K562 (cell line): ENCODE measurements around the gene CHRNA3. TPM values are rescaled to one million over a fixed set of nuclear protein-coding genes. Genes with fewer than 3 reads are reported as not detected.

Experiments used
- ATAC-seq: fragments of 200-7000 bp; cut with Tn5 transposase; 3 replicates; pipeline ENCODE4 v1.9.1; 2020; ENCODE audit warnings: moderate library complexity
- BruUV-seq: library from RNA; stranded (reverse); fragments of 400-500 nt; replicated peaks from 2 replicates; lab custom pipeline; 2021; lab: Mats Ljungman, UMichigan
- CTCF ChIA-PET: fragments of 300-600 bp; formaldehyde crosslinking; extraction: SDS; loops from one replicate; lab custom pipeline; 2021; ENCODE audit warnings: low intra/inter-chr PET ratio; lab: Yijun Ruan, JAX
- POLR2A ChIA-PET: fragments of 300-600, 350-650 bp; sonication (Branson Sonifier 250); formaldehyde crosslinking; extraction: SDS; loops from one replicate; lab custom pipeline; 2021; ENCODE audit warnings: antibody characterized with exemption, inconsistent platforms; lab: Yijun Ruan, JAX
- DNase-seq, 4 experiments: peaks; one replicate each; pipeline versions ENCODE4 v3.0.0 to v3.0.0-alpha.2; 2011 to 2018; ENCODE audit warnings: low spot score in 3 of 4, mixed read lengths in 3 of 4; ENCODE audit errors: extremely low read depth in 1 of 4
- FAIRE-seq: peaks from 2 replicates; lab custom pipeline; 2011; peaks lifted over from hg19 to GRCh38; lab: Jason Lieb, UNC
- H2AFZ ChIP-seq: 2 replicates; pipeline ENCODE4 v1.6.0; 2011; ENCODE audit warnings: low read depth, low read length, control low read depth, inconsistent platforms
- H3K27ac ChIP-seq: fragments of 200-600 bp; 3 replicates; pipeline ENCODE4 v1.8.0; 2011; ENCODE audit warnings: low read depth, mild to moderate bottlenecking, control low read depth, inconsistent platforms, low read length, moderate library complexity, mixed read lengths; ENCODE audit errors: extremely low read depth
- H3K27me3 ChIP-seq, 2 experiments: fragments of 300-600 bp in 1 of 2; 2 replicates in 1 of 2; 3 replicates in 1 of 2; pipeline versions ENCODE4 v1.6.0 to v1.8.0; 2011; ENCODE audit warnings: inconsistent platforms in 2 of 2, low read length in 2 of 2, mild to moderate bottlenecking in 1 of 2, mixed read lengths in 1 of 2, moderate library complexity in 1 of 2; ENCODE audit not compliant: control insufficient read depth in 2 of 2, insufficient read depth in 2 of 2
- H3K36me3 ChIP-seq: fragments of 300-600 bp; 3 replicates; pipeline ENCODE4 v1.8.0; 2011; ENCODE audit warnings: mild to moderate bottlenecking, low read length, inconsistent platforms; ENCODE audit not compliant: control insufficient read depth, insufficient read depth
- H3K4me1 ChIP-seq, 2 experiments: fragments of 200-600 bp in 1 of 2; replicated peaks in 1 of 2; 2 replicates in 1 of 2; 3 replicates in 1 of 2; pipeline versions ENCODE4 v1.5.1 to v1.8.0; 2011; ENCODE audit warnings: inconsistent platforms in 2 of 2, low read length in 2 of 2, mild to moderate bottlenecking in 1 of 2, mixed read lengths in 1 of 2, moderate library complexity in 1 of 2; ENCODE audit not compliant: control insufficient read depth in 2 of 2, insufficient read depth in 2 of 2
- H3K4me2 ChIP-seq: 2 replicates; pipeline ENCODE4 v1.6.1; 2011; ENCODE audit warnings: low read length, control low read depth, inconsistent platforms, mixed read lengths; ENCODE audit not compliant: insufficient read depth
- H3K4me3 ChIP-seq: fragments of 200-600 bp; sonication (generic), shearing (Covaris generic); 2 replicates; pipeline ENCODE4 v1.5.1; 2016; ENCODE audit warnings: control low read depth, inconsistent platforms
- H3K79me2 ChIP-seq: fragments of 200-600 bp; 3 replicates; pipeline ENCODE4 v1.8.0; 2011; ENCODE audit warnings: low read length, inconsistent platforms; ENCODE audit not compliant: control insufficient read depth, insufficient read depth
- H3K9ac ChIP-seq, 2 experiments: 2 replicates each; pipeline versions ENCODE4 v1.6.0 to v1.6.1; 2011; ENCODE audit warnings: low read depth in 2 of 2, low read length in 2 of 2, control low read depth in 1 of 2, inconsistent platforms in 1 of 2, mild to moderate bottlenecking in 1 of 2, mixed read lengths in 1 of 2; ENCODE audit not compliant: insufficient read depth in 1 of 2
- H3K9me1 ChIP-seq: one replicate; pipeline ENCODE4 v1.6.0; 2011; ENCODE audit warnings: inconsistent platforms, mild to moderate bottlenecking, low read length, moderate library complexity; ENCODE audit not compliant: control insufficient read depth, insufficient read depth
- H3K9me3 ChIP-seq: replicated peaks from 2 replicates; pipeline ENCODE4 v1.5.1; 2011; ENCODE audit warnings: low read depth, low read length, inconsistent platforms; ENCODE audit not compliant: control insufficient read depth, insufficient read depth
- H4K20me1 ChIP-seq: replicated peaks from 2 replicates; pipeline ENCODE4 v1.6.1; 2011; ENCODE audit warnings: low read length, inconsistent platforms, mixed read lengths; ENCODE audit not compliant: control insufficient read depth, insufficient read depth
- EGR1 ChIP-seq: fragments of 450-650 bp; conservative IDR thresholded peaks from 2 replicates; pipeline ENCODE4 v1.6.1; 2017; ENCODE audit warnings: mild to moderate bottlenecking
- HDGF ChIP-seq: fragments of 450-650 bp; IDR thresholded peaks from 2 replicates; pipeline ENCODE4 v1.6.1; 2016
- MAFF ChIP-seq: IDR thresholded peaks from 2 replicates; pipeline ENCODE4 v1.6.1; 2012; ENCODE audit warnings: low read length, improper control_type of control experiment
- MECOM ChIP-seq: fragments of 250-450 bp; sonication (Bioruptor Pico); IDR thresholded peaks from 2 replicates; pipeline ENCODE4 v1.8.0; 2022; ENCODE audit warnings: inconsistent platforms
- NONO ChIP-seq, 2 experiments: fragments of 200-400 bp in 1 of 2; fragments of 450-650 bp in 1 of 2; formaldehyde crosslinking in 1 of 2; IDR thresholded peaks; 2 replicates each; pipeline ENCODE4 v1.6.1; 2017; ENCODE audit warnings: low read depth in 2 of 2, mild to moderate bottlenecking in 2 of 2, moderate library complexity in 2 of 2, low read length in 1 of 2
- POLR2B ChIP-seq: fragments of 450-650 bp; IDR thresholded peaks from 2 replicates; pipeline ENCODE4 v1.6.1; 2018; ENCODE audit warnings: low read depth; ENCODE audit not compliant: partially characterized antibody
- XRCC5 ChIP-seq: fragments of 200-400 bp; formaldehyde crosslinking; IDR thresholded peaks from 2 replicates; pipeline ENCODE4 v1.6.1; 2017; ENCODE audit warnings: low read depth, mild to moderate bottlenecking, low read length
- ZNF551 ChIP-seq: fragments of 250-450 bp; sonication (Bioruptor Pico); IDR thresholded peaks from 2 replicates; pipeline ENCODE4 v1.5.0; 2021; ENCODE audit warnings: mild to moderate bottlenecking, moderate library complexity
- ZZZ3 ChIP-seq: fragments of 450-650 bp; IDR thresholded peaks from 2 replicates; pipeline ENCODE4 v1.6.1; 2016; ENCODE audit warnings: antibody characterized with exemption, mild to moderate bottlenecking, moderate library complexity
- WGBS: fragments of 100-300 bp; shearing (Covaris generic); methylation state at CpG from one replicate; pipeline ENCODE4 v1.1.6; 2016; ENCODE audit warnings: low coverage, mixed read lengths; ENCODE audit not compliant: insufficient coverage; ENCODE audit errors: missing lambda C conversion rate; 5-methylcytosine and 5-hydroxymethylcytosine counted together
- in situ Hi-C: fragments of 300-500 bp; cut with MboI; formaldehyde crosslinking; loops from 4 replicates; pipeline ENCODE4 v1.15.0; 2018; ENCODE audit warnings: inconsistent platforms, mixed read lengths
- intact Hi-C: fragments of 100-400 bp; cut with micrococcal nuclease; formaldehyde crosslinking; loops from 2 replicates; pipeline ENCODE4 v1.14.2; 2022
- polyA plus RNA-seq, 8 experiments: library from polyadenylated mRNA; depleted of rRNA in 4 of 8; stranded (reverse) in 5 of 8; unstranded in 3 of 8; fragments of >200 nt; fragmentation: Nextera tagmentation in 2 of 8; fragmentation: Illumina TruSeq in 1 of 8; extraction: Ambion mirVana in 2 of 8; extraction: Trizol in 1 of 8; gene quantifications; 2 replicates each; pipeline versions ENCODE4 v1.2.1 to v1.2.3, GENCODE V29; 2011 to 2014; ENCODE audit warnings: inconsistent platforms in 1 of 8, missing spikeins in 1 of 8
- total RNA-seq, 7 experiments: library from RNA; depleted of rRNA in 6 of 7; stranded (reverse); fragments of >200 nt in 6 of 7; fragmentation: Illumina TruSeq in 2 of 7; extraction: Trizol in 2 of 7; gene quantifications; 2 replicates each; pipeline versions ENCODE4 v1.2.1 to v1.2.3, GENCODE V29; 2011 to 2021; ENCODE audit warnings: low replicate concordance in 1 of 7

CHRNA3 gene
- total and polyA plus RNA-seq, 9 of the 15 experiments (the other 6 are each of a cell fraction or from before 2014, with no cell fraction given) = 0.01 TPM; not detected in 8

GRCh38 chr15:78663703-78664102 is 42.9 kb upstream of the CHRNA3 start:
- ChIA-PET POLR2A (interaction anchor here (0.7 kb wide), 1 partner anchor 495 kb away, joined by 4 read pairs; no protein-coding TSS in a partner anchor), CTCF (no interaction called here)
- DNase-seq (no peak), ATAC-seq (no peak), FAIRE-seq (no peak)
- Histone ChIP-seq H3K79me2 (no peaks in the 10 kb centered on the region), H2AFZ (no peak overlapping the region), H3K36me3 (no peaks in the 10 kb centered on the region), H3K4me1 (0 out of 5 replicates have a peak, but pooled peaks cover 0 to 3% of the 10 kb centered on the region in 2 experiments), H3K9ac (no peak overlapping the region), H3K27me3 (peaks cover 31 to 54% of the 10 kb centered on the region in 2 experiments), H3K27ac (no peak overlapping the region), H3K4me2 (no peak overlapping the region), H3K9me3 (no peaks in the 10 kb centered on the region), H3K4me3 (no peak overlapping the region), H4K20me1 (no peaks in the 10 kb centered on the region; the same call in 1 of the 2 replicates), H3K9me1 (no peaks in the 10 kb centered on the region)
- no peak for TF ChIP-seq POLR2B
- TF ChIP-seq MAFF = no peak
- no peak for TF ChIP-seq EGR1
- TF ChIP-seq HDGF = no peak
- TF ChIP-seq ZZZ3 = no peak
- no peak for TF ChIP-seq ZNF551 (CRISPR knock-in tag)
- no peak for TF ChIP-seq XRCC5
- no peak for TF ChIP-seq MECOM
- TF ChIP-seq NONO (IDR thresholded peaks at IDR 0.05; ENCODE audit: low read depth in 2 of 2, low read length in 1 of 2) = no peak
- in situ Hi-C loops = no loop called here
- WGBS = 0% methylated on average over 1 of the region's 1 CpG
- intact Hi-C loops = no loop called here
- no TSS peak for BruUV-seq
